Activated CD4-positive, alpha-beta T cell treated with anti-CD3 and anti-CD28 coated beads for 1 hour (primary cell): ENCODE measurements around the gene ERC1.
"Not testable (repeated sequence)": the region's sequence is repeated elsewhere in the genome, so short reads cannot be mapped to it uniquely, and the experiment has no call there.

Experiments used
- DNase-seq: peaks from one replicate; pipeline ENCODE4 v3.0.0-alpha.2; 2020

Gene ERC1

GRCh38 chr12:1297639-1298175 lies 306.7 kb downstream of the ERC1 start:
- no peak for DNase-seq

GRCh38 chr12:1300460-1300859 lies 309.4 kb downstream of the ERC1 start:
- DNase-seq: no peak

- DNase-seq: no peak
Observed at GRCh38 chr12:1302201-1302870, 311.3 kb downstream of the ERC1 start.

- DNase-seq: no peak
Observed at GRCh38 chr12:1305063-1305434, 314.0 kb downstream of the ERC1 start.

- no peak for DNase-seq
Observed at GRCh38 chr12:1305791-1306500, 314.9 kb downstream of the ERC1 start.

- no peak for DNase-seq
Observed at GRCh38 chr12:1306817-1307216, 315.8 kb downstream of the ERC1 start.

GRCh38 chr12:1307796-1308195 lies 316.8 kb downstream of the ERC1 start:
- no peak for DNase-seq

- no peak for DNase-seq
Observed at GRCh38 chr12:1309613-1310012, 318.6 kb downstream of the ERC1 start.

- DNase-seq: no peak
Observed at GRCh38 chr12:1310653-1311052, 319.6 kb downstream of the ERC1 start.

- DNase-seq: no peak
Observed at GRCh38 chr12:1311145-1311544, 320.1 kb downstream of the ERC1 start.

- DNase-seq: no peak
Observed at GRCh38 chr12:1313906-1314305, 322.9 kb downstream of the ERC1 start.

GRCh38 chr12:1314523-1314922 lies 323.5 kb downstream of the ERC1 start:
- no peak for DNase-seq

GRCh38 chr12:1316991-1317390 lies 326.0 kb downstream of the ERC1 start:
- DNase-seq: not testable (repeated sequence)

- no peak for DNase-seq
Observed at GRCh38 chr12:1318327-1319031, 327.5 kb downstream of the ERC1 start.

GRCh38 chr12:1319212-1319611 lies 328.2 kb downstream of the ERC1 start:
- DNase-seq: no peak

- DNase-seq: no peak
Observed at GRCh38 chr12:1320021-1320420, 329.0 kb downstream of the ERC1 start.

GRCh38 chr12:1322821-1323220 lies 331.8 kb downstream of the ERC1 start:
- no peak for DNase-seq

GRCh38 chr12:1324099-1324498 lies 333.1 kb downstream of the ERC1 start:
- DNase-seq: no peak

- no peak for DNase-seq
Observed at GRCh38 chr12:1324910-1325309, 333.9 kb downstream of the ERC1 start.

- no peak for DNase-seq
Observed at GRCh38 chr12:1325666-1326065, 334.6 kb downstream of the ERC1 start.

GRCh38 chr12:1326258-1326657 lies 335.2 kb downstream of the ERC1 start:
- no peak for DNase-seq

GRCh38 chr12:1328391-1328790 lies 337.4 kb downstream of the ERC1 start:
- no peak for DNase-seq

GRCh38 chr12:1329784-1330476 lies 338.9 kb downstream of the ERC1 start:
- DNase-seq: no peak
